Esophagus squamous epithelium (tissue), 4 donors: ENCODE results near the gene GCNT1.

ENCODE experiments used
- POLR2A ChIP-seq, 4 donors: fragments of 450-650 bp; IDR thresholded peaks; one replicate each; pipeline ENCODE4 v1.6.1; 2017; ENCODE audit warnings: antibody characterized with exemption in 4 of 4, mild to moderate bottlenecking in 4 of 4, moderate library complexity in 3 of 4
- TF ChIP-seq, protein P1 (sequence below), 6 experiments: fragments of 450-650 bp in 4 of 6; fragments of 200-600 bp in 2 of 6; sonication (generic) in 2 of 6; IDR thresholded peaks; one replicate each; pipeline ENCODE4 v1.5.1; 2016 to 2019; ENCODE audit warnings: antibody characterized with exemption in 6 of 6, mild to moderate bottlenecking in 4 of 6, moderate library complexity in 4 of 6

DNA sequence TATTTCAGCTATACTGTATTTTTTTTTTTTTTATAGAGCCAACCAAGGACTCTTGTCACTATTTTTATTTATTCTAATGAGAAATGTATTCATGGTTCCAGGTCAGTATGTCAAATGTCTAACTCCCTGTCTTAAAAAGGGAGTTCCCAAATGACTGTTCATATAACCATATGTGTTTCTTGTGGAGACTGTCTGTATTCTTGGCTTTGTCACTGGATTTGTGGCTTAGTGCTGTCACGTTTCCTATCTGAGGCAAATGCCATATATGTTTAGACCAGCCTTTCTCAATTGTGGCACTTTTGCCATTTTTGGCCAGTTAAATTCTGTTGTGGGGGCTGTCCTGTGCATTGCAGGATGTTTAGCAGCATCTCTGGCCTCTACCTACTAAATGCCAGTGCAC lies 3.1 kb downstream of the GCNT1 start:
- TF ChIP-seq, protein P1, sequence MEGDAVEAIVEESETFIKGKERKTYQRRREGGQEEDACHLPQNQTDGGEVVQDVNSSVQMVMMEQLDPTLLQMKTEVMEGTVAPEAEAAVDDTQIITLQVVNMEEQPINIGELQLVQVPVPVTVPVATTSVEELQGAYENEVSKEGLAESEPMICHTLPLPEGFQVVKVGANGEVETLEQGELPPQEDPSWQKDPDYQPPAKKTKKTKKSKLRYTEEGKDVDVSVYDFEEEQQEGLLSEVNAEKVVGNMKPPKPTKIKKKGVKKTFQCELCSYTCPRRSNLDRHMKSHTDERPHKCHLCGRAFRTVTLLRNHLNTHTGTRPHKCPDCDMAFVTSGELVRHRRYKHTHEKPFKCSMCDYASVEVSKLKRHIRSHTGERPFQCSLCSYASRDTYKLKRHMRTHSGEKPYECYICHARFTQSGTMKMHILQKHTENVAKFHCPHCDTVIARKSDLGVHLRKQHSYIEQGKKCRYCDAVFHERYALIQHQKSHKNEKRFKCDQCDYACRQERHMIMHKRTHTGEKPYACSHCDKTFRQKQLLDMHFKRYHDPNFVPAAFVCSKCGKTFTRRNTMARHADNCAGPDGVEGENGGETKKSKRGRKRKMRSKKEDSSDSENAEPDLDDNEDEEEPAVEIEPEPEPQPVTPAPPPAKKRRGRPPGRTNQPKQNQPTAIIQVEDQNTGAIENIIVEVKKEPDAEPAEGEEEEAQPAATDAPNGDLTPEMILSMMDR (IDR thresholded peaks at IDR 0.05): no peak
- no peak for TF ChIP-seq POLR2A (IDR thresholded peaks at IDR 0.05)
